ENCODE measurements around the gene TNFSF9. TPM values are rescaled to one million over a fixed set of nuclear protein-coding genes. Genes with fewer than 3 reads are reported as not detected.
A peak's percentile ranks its signal among the peaks of the same experiment; 100 is the strongest.

Gene TNFSF9
- total RNA-seq, 1 donor from 2014 or later: not detected

- Histone ChIP-seq H3K4me3 (no peak overlapping the region), H3K4me1 (no peaks in the 10 kb centered on the region), H3K9me3 (no peaks in the 10 kb centered on the region), H3K36me3 (no peaks in the 10 kb centered on the region), H3K27me3 (no peaks in the 10 kb centered on the region), H3K27ac (no peak overlapping the region)
- no peak for DNase-seq (ENCODE audit: low spot score in 2 of 2)
- TF ChIP-seq, protein P1, sequence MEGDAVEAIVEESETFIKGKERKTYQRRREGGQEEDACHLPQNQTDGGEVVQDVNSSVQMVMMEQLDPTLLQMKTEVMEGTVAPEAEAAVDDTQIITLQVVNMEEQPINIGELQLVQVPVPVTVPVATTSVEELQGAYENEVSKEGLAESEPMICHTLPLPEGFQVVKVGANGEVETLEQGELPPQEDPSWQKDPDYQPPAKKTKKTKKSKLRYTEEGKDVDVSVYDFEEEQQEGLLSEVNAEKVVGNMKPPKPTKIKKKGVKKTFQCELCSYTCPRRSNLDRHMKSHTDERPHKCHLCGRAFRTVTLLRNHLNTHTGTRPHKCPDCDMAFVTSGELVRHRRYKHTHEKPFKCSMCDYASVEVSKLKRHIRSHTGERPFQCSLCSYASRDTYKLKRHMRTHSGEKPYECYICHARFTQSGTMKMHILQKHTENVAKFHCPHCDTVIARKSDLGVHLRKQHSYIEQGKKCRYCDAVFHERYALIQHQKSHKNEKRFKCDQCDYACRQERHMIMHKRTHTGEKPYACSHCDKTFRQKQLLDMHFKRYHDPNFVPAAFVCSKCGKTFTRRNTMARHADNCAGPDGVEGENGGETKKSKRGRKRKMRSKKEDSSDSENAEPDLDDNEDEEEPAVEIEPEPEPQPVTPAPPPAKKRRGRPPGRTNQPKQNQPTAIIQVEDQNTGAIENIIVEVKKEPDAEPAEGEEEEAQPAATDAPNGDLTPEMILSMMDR (IDR thresholded peaks at IDR 0.05): no peak
- intact Hi-C loops (cut with DNase I): no loop called here
Observed at GRCh38 chr19:6495947-6496346, 34.9 kb upstream of the TNFSF9 start.

- TF ChIP-seq, protein P1 (IDR thresholded peaks at IDR 0.05): no peak
- intact Hi-C loops (cut with DNase I): no loop called here
- H3K36me3 ChIP-seq: no peaks in the 10 kb centered on the region
- peaks cover 0 to 5% of the 10 kb centered on the region in 2 donors for H3K4me1 ChIP-seq
- no peak overlapping the region for H3K4me3 ChIP-seq
- H3K27me3 ChIP-seq: peaks cover 15% of the 10 kb centered on the region
- H3K27ac ChIP-seq: no peak overlapping the region
- no peak for DNase-seq (ENCODE audit: low spot score in 2 of 2)
- H3K9me3 ChIP-seq: no peaks in the 10 kb centered on the region
Observed at GRCh38 chr19:6498294-6499036, 32.4 kb upstream of the TNFSF9 start.

GRCh38 chr19:6499052-6499790, 31.6 kb upstream of the TNFSF9 start:
- H3K4me3 ChIP-seq: no peak overlapping the region
- peaks cover 0 to 5% of the 10 kb centered on the region in 2 donors for H3K4me1 ChIP-seq
- H3K36me3 ChIP-seq: no peaks in the 10 kb centered on the region
- TF ChIP-seq, protein P1 (IDR thresholded peaks at IDR 0.05): no peak
- intact Hi-C loops (cut with DNase I): no loop called here
- no peak for DNase-seq (ENCODE audit: low spot score in 2 of 2)
- H3K27me3 ChIP-seq: peaks cover 15% of the 10 kb centered on the region
- H3K9me3 ChIP-seq: no peaks in the 10 kb centered on the region
- no peak overlapping the region for H3K27ac ChIP-seq

DNA sequence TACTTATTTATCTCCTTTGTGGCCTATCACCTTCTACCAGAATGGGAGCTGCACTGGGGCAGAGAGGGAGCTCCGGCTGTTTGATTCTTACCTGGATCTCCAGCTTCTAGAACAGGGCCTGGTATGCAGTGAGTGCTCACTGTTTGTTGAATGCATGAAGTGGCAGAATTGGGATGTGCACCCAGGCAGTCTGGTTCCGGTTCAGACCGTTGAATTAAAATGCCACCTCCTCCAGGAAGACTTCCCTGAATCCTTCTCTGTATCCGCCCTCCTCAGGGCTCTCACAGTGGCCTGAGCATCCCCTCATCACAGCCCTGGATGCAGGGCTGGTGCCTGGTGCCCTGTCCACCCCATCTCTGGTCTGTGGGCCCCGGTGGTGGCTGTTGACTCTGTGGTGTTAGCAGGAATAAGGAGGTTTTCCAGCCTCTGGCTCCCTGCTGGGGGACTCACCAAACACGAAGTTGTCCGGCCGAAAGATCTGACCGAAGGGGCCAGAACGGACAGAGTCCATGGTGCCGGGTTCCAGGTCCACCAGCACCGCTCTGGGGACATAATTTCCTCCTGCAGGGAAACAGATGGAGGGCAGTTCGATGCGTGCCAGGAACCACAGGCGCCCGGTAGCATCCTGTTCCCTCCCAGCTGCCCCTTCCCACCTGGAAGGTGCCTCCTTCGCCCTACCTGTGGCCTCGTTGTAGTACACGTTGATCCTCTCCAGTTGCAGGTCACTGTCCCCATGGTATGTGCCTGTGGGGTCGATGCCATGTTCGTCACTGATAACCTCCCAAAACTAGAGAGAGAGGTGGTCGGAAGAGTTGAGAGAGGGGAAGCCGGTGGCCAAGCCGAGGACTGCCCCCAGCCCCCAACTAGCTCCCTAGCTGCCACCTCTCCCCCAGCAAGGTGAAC, 29.7 kb upstream of the TNFSF9 start:
- peaks cover 0 to 5% of the 10 kb centered on the region in 2 donors for H3K4me1 ChIP-seq
- H3K4me3 ChIP-seq: peak overlapping the region; percentile 47 to 51
- peaks cover 15% of the 10 kb centered on the region for H3K27me3 ChIP-seq
- no peak for DNase-seq (ENCODE audit: low spot score in 2 of 2)
- no peak overlapping the region for H3K27ac ChIP-seq
- TF ChIP-seq, protein P1 (IDR thresholded peaks at IDR 0.05): no peak
- no peaks in the 10 kb centered on the region for H3K36me3 ChIP-seq
- intact Hi-C loops (cut with DNase I): no loop called here
- H3K9me3 ChIP-seq: no peaks in the 10 kb centered on the region

Data from ascending aorta (tissue), 2 donors.